Measurements from ENCODE around the gene GAB2. TPM values are rescaled to one million over a fixed set of nuclear protein-coding genes. Genes with fewer than 3 reads are reported as not detected.

GAB2 gene
- total and polyA plus RNA-seq, 8 donors = 18.8 to 59.6 (median 19.7) TPM

GRCh38 chr11:78323363-78323762 lies 94.3 kb downstream of the GAB2 start:
- H3K27me3 ChIP-seq = no peaks in the 10 kb centered on the region
- H3K9me3 ChIP-seq = no peaks in the 10 kb centered on the region
- ATAC-seq = no peak
- DNase-seq = no peak
- H3K36me3 ChIP-seq = peaks cover 0 to 3% of the 10 kb centered on the region in 2 donors
- no peak overlapping the region for H3K27ac ChIP-seq
- TF ChIP-seq CTCF (IDR thresholded peaks at IDR 0.05) = no peak
- intact Hi-C loops (cut with DNase I) = no loop called here
- no peak overlapping the region for H3K4me3 ChIP-seq
- peaks cover 0 to 46% of the 10 kb centered on the region in 2 donors for H3K4me1 ChIP-seq

- peak overlapping the region in 1 of 2 donors; percentile 2 for H3K27ac ChIP-seq
- peak; percentile 29 for ATAC-seq
- H3K4me3 ChIP-seq = no peak overlapping the region
- no peaks in the 10 kb centered on the region for H3K27me3 ChIP-seq
- intact Hi-C loops (cut with DNase I) = no loop called here
- TF ChIP-seq CTCF (IDR thresholded peaks at IDR 0.05) = no peak
- H3K4me1 ChIP-seq = peaks cover 0 to 57% of the 10 kb centered on the region in 2 donors
- DNase-seq = peak in 2 of 4 donors; percentile 40 to 63
- H3K9me3 ChIP-seq = no peaks in the 10 kb centered on the region
- H3K36me3 ChIP-seq = peaks cover 0 to 3% of the 10 kb centered on the region in 2 donors
Measured at GRCh38 chr11:78319453-78319955, 98.1 kb downstream of the GAB2 start.

GRCh38 chr11:78318321-78319114 lies 99.1 kb downstream of the GAB2 start:
- Histone ChIP-seq H3K27me3 (no peaks in the 10 kb centered on the region), H3K36me3 (peaks cover 0 to 3% of the 10 kb centered on the region in 2 donors), H3K4me3 (no peak overlapping the region), H3K27ac (peak overlapping the region; percentile 2 to 6), H3K9me3 (no peaks in the 10 kb centered on the region), H3K4me1 (peaks cover 6 to 61% of the 10 kb centered on the region in 2 donors)
- ATAC-seq (no peak), DNase-seq (peak in 1 of 4 donors; percentile 29)
- TF ChIP-seq CTCF (IDR thresholded peaks at IDR 0.05) = no peak
- intact Hi-C loops (cut with DNase I) = no loop called here

GRCh38 chr11:78315724-78316123 lies 101.9 kb downstream of the GAB2 start:
- DNase-seq (no peak), ATAC-seq (no peak)
- intact Hi-C loops (cut with DNase I) = no loop called here
- no peaks in the 10 kb centered on the region for H3K9me3 ChIP-seq
- no peak for TF ChIP-seq CTCF (IDR thresholded peaks at IDR 0.05)
- H3K27ac ChIP-seq = peak overlapping the region in 1 of 2 donors; percentile 84
- no peaks in the 10 kb centered on the region for H3K27me3 ChIP-seq
- H3K4me1 ChIP-seq = peaks cover 13 to 79% of the 10 kb centered on the region in 2 donors
- H3K36me3 ChIP-seq = peaks cover 0 to 3% of the 10 kb centered on the region in 2 donors
- peak overlapping the region in 1 of 2 donors; percentile 30 for H3K4me3 ChIP-seq

- intact Hi-C loops (cut with DNase I) = no loop called here
- DNase-seq (peak in 1 of 4 donors; percentile 44), ATAC-seq (peak; percentile 10)
- Histone ChIP-seq H3K4me1 (peaks cover 13 to 72% of the 10 kb centered on the region in 2 donors), H3K27ac (peak overlapping the region; percentile 29 to 84), H3K36me3 (no peaks in the 10 kb centered on the region), H3K9me3 (no peaks in the 10 kb centered on the region), H3K27me3 (no peaks in the 10 kb centered on the region), H3K4me3 (peak overlapping the region in 1 of 2 donors; percentile 30)
- TF ChIP-seq CTCF (IDR thresholded peaks at IDR 0.05) = no peak
Measured at GRCh38 chr11:78314762-78315161, 102.9 kb downstream of the GAB2 start.

All from left lung (tissue), 10 donors.